GM13977 (cell line): ENCODE data around the gene ATP5PO.
A peak's percentile ranks its signal among the peaks of the same experiment; 100 is the strongest.

ENCODE experiments used
- DNase-seq: peaks from one replicate; pipeline ENCODE4 v3.0.0; 2012; ENCODE audit warnings: low spot score
- in situ Hi-C: fragments of 300-500 bp; cut with MboI; formaldehyde crosslinking; loops from one replicate; pipeline ENCODE4 v1.12.0; 2022; ENCODE audit warnings: low sequenced_read_pairs, low pct_unique_long_range_greater_than_20kb, mixed read lengths, inconsistent platforms; ENCODE audit not compliant: unreplicated experiment
- TF ChIP-seq, protein P1 (sequence below): IDR thresholded peaks from 2 replicates; pipeline ENCODE4 v1.5.1; 2012; ENCODE audit warnings: mild to moderate bottlenecking, control low read depth; ENCODE audit not compliant: insufficient read depth; ENCODE audit errors: extremely low read depth, missing control alignments

Gene ATP5PO

DNA sequence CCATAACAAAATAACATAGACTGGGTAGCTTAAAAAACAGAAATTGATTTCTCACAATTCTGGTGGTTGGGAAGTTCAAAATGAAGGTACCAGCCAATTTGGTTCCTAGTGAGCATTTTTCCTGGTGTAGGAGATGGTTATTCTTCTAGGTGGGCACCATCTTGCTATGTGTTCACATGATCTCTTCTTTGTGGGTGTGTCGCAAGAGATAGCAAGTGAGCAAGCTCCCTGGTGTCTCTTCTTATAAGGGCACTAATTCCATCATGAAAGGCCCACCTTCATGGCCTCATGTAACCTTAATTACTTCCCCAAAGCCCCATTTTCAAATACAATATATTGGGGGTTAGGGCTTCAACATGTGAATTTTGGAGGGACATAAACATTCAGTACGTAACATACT is 38.8 kb upstream of the ATP5PO start:
- DNase-seq, result no peak
- TF ChIP-seq, protein P1, sequence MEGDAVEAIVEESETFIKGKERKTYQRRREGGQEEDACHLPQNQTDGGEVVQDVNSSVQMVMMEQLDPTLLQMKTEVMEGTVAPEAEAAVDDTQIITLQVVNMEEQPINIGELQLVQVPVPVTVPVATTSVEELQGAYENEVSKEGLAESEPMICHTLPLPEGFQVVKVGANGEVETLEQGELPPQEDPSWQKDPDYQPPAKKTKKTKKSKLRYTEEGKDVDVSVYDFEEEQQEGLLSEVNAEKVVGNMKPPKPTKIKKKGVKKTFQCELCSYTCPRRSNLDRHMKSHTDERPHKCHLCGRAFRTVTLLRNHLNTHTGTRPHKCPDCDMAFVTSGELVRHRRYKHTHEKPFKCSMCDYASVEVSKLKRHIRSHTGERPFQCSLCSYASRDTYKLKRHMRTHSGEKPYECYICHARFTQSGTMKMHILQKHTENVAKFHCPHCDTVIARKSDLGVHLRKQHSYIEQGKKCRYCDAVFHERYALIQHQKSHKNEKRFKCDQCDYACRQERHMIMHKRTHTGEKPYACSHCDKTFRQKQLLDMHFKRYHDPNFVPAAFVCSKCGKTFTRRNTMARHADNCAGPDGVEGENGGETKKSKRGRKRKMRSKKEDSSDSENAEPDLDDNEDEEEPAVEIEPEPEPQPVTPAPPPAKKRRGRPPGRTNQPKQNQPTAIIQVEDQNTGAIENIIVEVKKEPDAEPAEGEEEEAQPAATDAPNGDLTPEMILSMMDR, result no peak
- in situ Hi-C loops, result no loop called here

DNA sequence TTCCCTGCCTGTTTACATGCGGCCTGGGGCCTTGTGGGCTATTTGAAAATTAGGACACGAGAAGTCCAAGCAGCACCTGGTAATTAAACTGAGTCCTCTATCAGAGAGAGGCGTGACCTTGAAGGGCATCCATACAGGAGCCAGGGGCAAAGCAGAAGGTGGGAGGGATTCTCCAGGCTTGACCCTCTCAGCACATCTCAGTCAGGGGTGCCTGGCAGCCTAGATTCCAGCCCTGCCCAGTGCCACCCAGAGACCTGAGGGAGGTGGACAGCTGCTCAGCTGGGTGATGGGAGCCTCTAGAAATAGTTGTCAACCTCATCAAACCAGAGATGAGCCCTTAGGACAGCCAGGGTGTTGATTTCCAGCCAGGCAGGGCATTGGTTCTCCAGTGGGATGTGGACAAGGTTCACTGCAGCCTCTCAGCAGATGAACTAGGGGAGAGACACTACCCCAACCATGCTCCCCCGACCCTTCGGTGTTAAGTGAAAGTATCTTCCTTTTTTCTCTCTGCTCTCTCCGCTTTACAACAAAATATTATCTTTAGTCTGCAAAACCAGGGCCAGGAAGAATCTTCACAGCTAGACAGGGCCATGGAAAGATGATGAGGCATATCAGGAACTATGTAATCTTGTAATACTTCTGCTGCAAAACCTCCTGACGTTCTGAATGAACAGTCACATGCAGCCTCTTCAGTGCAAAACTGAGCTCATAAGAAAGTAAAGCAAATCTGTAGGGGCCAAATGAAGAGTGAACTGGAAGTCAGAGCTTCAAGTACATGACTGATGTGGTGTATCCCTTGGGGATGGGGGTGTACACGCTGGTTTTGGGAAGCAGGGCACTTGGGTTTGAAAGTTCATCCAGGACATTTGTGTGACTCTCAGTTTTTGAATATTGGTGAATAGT is 35.9 kb upstream of the ATP5PO start:
- DNase-seq, result no peak
- TF ChIP-seq, protein P1, result no peak
- in situ Hi-C loops, result no loop called here

DNA sequence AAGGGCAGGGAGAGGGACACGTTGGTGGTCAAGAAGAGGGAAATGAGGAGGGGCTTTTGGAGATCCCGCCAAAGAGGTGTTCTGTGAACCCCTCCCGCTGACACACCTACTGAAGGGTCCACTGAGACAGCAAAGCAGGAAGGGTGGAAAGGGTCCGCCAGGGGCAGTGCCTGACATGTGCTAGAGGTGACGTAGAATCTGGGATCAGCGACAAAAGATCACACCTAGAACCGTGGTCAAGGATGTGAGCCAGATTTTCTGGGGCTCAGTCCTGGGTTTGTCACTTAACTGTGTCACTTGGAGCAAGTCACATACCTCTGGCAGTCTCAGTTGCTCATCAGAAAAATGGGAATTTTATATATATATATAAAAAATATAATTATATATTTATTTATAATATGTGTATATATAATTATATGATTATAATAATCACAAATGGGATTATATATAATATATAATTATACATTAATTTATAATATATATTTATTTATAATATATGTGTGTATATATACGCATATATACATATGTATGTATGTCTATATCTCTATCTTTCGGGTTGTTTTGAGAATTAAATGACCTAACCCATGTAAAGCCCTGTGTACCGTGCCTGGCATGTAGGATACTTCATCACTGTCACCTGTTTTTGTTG is 35.0 kb upstream of the ATP5PO start:
- in situ Hi-C loops, result no loop called here
- DNase-seq, result no peak
- TF ChIP-seq, protein P1, result no peak

DNA sequence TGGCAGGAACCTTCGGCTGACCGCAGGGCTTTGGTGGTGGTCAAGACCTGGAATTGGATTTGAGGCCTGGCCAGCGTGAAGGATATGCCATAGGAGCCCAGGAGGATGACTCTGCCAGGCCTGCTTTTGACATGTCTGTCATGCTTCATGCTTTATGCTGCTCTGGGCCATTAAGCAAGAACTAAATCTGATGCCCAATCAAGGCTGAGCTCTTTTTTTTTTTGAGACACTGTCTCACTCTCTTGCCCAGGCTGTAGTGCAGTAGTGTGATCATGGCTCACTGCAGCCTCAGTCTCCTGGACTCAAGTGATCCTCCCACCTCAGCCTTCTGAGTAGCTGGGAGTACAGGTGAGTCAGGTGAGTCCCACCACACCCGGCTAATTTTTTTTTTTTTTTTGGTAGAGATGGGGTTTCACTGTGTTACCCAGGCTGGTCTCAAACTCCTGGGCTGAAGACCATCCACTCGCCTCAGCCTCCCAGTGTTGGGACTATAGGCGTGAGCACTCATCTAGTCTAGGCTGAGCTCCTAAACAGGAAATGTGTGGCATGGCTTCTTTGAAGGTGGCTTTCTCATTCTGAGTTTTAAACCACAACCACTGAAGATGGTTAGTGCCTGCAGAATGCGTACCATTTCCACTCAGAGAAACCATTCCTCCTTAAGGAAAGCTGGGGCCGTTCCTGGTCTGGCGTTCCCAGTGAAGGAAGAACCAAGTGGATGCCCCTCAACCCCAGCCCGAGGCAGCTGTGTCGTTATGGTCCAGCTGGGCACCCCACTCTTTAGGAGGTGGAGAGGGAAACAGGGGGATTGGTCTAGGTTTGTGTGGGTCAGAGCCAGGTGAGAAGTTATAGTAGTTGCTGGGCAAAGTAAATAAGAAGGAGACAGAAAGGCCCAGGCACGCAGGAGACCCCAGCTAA is 34.2 kb upstream of the ATP5PO start:
- TF ChIP-seq, protein P1, result no peak
- in situ Hi-C loops, result no loop called here
- no peak for DNase-seq

DNA sequence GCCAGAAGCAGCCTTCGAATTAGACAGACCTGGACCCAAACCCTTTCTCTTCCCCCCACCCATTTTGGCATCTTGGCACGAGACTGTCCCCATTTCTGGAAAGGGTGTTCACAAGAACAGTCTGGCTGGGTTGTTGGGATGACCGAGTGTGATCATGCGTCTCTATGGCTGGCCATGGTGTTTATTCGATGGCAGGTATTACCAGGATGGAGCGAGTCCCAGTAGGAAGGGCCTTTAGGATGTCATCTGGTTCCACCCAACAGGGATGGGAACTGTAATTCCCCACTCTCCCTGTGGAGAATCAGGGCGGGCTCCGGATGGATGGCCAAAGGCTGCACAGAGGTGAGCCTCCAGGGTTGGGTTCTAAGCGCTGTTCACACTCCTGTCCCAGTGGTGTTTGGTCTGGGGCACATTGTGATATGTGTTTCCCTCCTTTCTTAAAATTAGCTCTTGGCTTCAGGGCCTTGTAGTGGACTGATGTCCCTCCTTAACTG is 33.4 kb upstream of the ATP5PO start:
- TF ChIP-seq, protein P1, result no peak
- DNase-seq, result no peak
- in situ Hi-C loops, result no loop called here

DNA sequence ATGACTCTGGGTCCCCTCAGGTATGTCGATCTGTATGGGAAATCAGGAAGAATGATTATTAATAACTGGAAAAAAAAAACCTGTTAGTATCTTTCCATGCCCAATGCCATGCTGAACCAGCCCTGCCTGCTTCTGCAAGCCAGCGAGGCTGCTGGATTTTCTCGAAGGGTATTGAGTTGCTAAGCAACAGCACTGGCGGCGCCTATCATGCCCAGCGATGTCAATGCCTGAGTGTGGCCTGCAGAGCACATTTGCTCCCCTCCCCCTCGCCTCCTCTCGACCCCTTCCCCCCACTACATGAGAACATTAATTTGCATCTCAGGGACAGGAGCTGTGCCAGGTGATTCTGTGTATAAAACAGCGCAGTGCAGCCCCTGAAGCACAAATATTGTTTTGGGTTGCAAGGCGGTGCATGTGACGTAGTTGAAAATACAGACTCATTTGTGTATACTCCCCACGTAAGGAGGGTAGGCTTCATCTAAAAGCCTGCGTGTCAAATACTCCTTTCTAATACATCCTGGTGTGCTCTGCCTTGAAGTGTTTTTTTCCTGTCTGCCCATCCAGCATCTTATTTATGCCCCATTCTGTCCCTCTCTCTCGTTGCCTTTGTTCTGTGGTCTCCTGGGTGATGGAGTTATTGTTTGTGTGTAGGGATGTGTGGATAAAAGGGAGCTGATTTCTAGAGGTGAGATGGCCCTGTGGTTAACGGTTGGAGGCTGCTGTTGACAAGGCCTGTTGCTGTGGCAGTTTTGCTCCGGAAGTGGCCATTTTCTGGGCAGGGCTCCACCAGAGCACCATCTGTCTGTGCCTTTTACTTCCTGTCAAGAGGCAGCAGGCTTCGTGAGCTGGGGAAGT is 32.7 kb upstream of the ATP5PO start:
- in situ Hi-C loops, result no loop called here
- TF ChIP-seq, protein P1, result no peak
- peak; percentile 44 for DNase-seq
